ENCODE data around the gene EGFL7. TPM values are rescaled to one million over a fixed set of nuclear protein-coding genes. Genes with fewer than 3 reads are reported as not detected.
"Not testable (repeated sequence)": the region's sequence is repeated elsewhere in the genome, so short reads cannot be mapped to it uniquely, and the experiment has no call there.

The EGFL7 gene
- total RNA-seq, 1 experiment from 2014 or later = 87.3 TPM

GRCh38 chr9:136709454-136710109 is 46.9 kb downstream of the EGFL7 start:
- Histone ChIP-seq H3K36me3 (replicated peaks; ENCODE audit: control insufficient read depth, insufficient read depth, low read length) (no peaks in the 10 kb centered on the region), H3K27me3 (ENCODE audit: control insufficient read depth, insufficient read depth, low read length) (peaks cover 3% of the 10 kb centered on the region), H3K4me3 (ENCODE audit: insufficient read depth, low read depth, low read length) (no peak overlapping the region)
- no peak for DNase-seq

- Histone ChIP-seq H3K36me3 (replicated peaks; ENCODE audit: control insufficient read depth, insufficient read depth, low read length) (no peaks in the 10 kb centered on the region), H3K4me3 (ENCODE audit: insufficient read depth, low read depth, low read length) (no peak overlapping the region), H3K27me3 (ENCODE audit: control insufficient read depth, insufficient read depth, low read length) (peaks cover 3% of the 10 kb centered on the region)
- DNase-seq = no peak
These were observed 47.8 kb downstream of the EGFL7 start for GRCh38 chr9:136710543-136710942.

- H3K27me3 ChIP-seq (ENCODE audit: control insufficient read depth, insufficient read depth, low read length); DNase-seq; H3K4me3 ChIP-seq (ENCODE audit: insufficient read depth, low read depth, low read length); H3K36me3 ChIP-seq (replicated peaks; ENCODE audit: control insufficient read depth, insufficient read depth, low read length): not testable (repeated sequence)
These were observed 48.5 kb downstream of the EGFL7 start for GRCh38 chr9:136711219-136711648.

- Histone ChIP-seq H3K27me3 (ENCODE audit: control insufficient read depth, insufficient read depth, low read length) (peaks cover 3% of the 10 kb centered on the region), H3K4me3 (ENCODE audit: insufficient read depth, low read depth, low read length) (peak within 1 kb of the TSS; percentile 64), H3K36me3 (replicated peaks; ENCODE audit: control insufficient read depth, insufficient read depth, low read length) (no peaks in the 10 kb centered on the region)
- DNase-seq = peak; percentile 100
These were observed 49.3 kb downstream of the EGFL7 start, which contains the start of gene DIPK1B for GRCh38 chr9:136711751-136712689. Gene DIPK1B (plus strand): TSS chr9:136712572. CDS start chr9:136712666, 94 bp downstream.

- peaks cover 3% of the 10 kb centered on the region for H3K27me3 ChIP-seq (ENCODE audit: control insufficient read depth, insufficient read depth, low read length)
- peak; percentile 89 for DNase-seq
- H3K4me3 ChIP-seq (ENCODE audit: insufficient read depth, low read depth, low read length) = peak overlapping the region; percentile 64
- H3K36me3 ChIP-seq (replicated peaks; ENCODE audit: control insufficient read depth, insufficient read depth, low read length) = no peaks in the 10 kb centered on the region
These were observed 50.2 kb downstream of the EGFL7 start for GRCh38 chr9:136712690-136713544.

GRCh38 chr9:136713550-136713949 is 50.8 kb downstream of the EGFL7 start:
- DNase-seq = no peak
- H3K36me3 ChIP-seq (replicated peaks; ENCODE audit: control insufficient read depth, insufficient read depth, low read length) = no peaks in the 10 kb centered on the region
- H3K4me3 ChIP-seq (ENCODE audit: insufficient read depth, low read depth, low read length) = peak overlapping the region; percentile 64
- peaks cover 3% of the 10 kb centered on the region for H3K27me3 ChIP-seq (ENCODE audit: control insufficient read depth, insufficient read depth, low read length)

- no peak overlapping the region for H3K4me3 ChIP-seq (ENCODE audit: insufficient read depth, low read depth, low read length)
- DNase-seq = no peak
- H3K36me3 ChIP-seq (replicated peaks; ENCODE audit: control insufficient read depth, insufficient read depth, low read length) = no peaks in the 10 kb centered on the region
- H3K27me3 ChIP-seq (ENCODE audit: control insufficient read depth, insufficient read depth, low read length) = peaks cover 3% of the 10 kb centered on the region
These were observed 51.6 kb downstream of the EGFL7 start for GRCh38 chr9:136714096-136714892.

- Histone ChIP-seq H3K36me3 (replicated peaks; ENCODE audit: control insufficient read depth, insufficient read depth, low read length) (no peaks in the 10 kb centered on the region), H3K4me3 (ENCODE audit: insufficient read depth, low read depth, low read length) (no peak overlapping the region)
- no peak for DNase-seq
These were observed 52.2 kb downstream of the EGFL7 start for GRCh38 chr9:136714893-136715274.

GRCh38 chr9:136717399-136717798 is 54.7 kb downstream of the EGFL7 start:
- no peak for DNase-seq

More at GRCh38 chr9:136714893-136715274, 52.2 kb downstream of the EGFL7 start:
- peaks cover 3% of the 10 kb centered on the region for H3K27me3 ChIP-seq (ENCODE audit: control insufficient read depth, insufficient read depth, low read length)

GRCh38 chr9:136718345-136719194 is 55.9 kb downstream of the EGFL7 start:
- H3K27me3 ChIP-seq (ENCODE audit: control insufficient read depth, insufficient read depth, low read length) = no peaks in the 10 kb centered on the region
- DNase-seq = no peak
- peaks cover under 1% of the 10 kb centered on the region; the same call in 1 of the 2 replicates for H3K36me3 ChIP-seq (replicated peaks; ENCODE audit: control insufficient read depth, insufficient read depth, low read length)
- H3K4me3 ChIP-seq (ENCODE audit: insufficient read depth, low read depth, low read length) = no peak overlapping the region

More at GRCh38 chr9:136717399-136717798, 54.7 kb downstream of the EGFL7 start:
- Histone ChIP-seq H3K36me3 (replicated peaks; ENCODE audit: control insufficient read depth, insufficient read depth, low read length) (no peaks in the 10 kb centered on the region), H3K4me3 (ENCODE audit: insufficient read depth, low read depth, low read length) (no peak overlapping the region), H3K27me3 (ENCODE audit: control insufficient read depth, insufficient read depth, low read length) (no peaks in the 10 kb centered on the region)

GRCh38 chr9:136719195-136719880 is 56.6 kb downstream of the EGFL7 start:
- Histone ChIP-seq H3K36me3 (replicated peaks; ENCODE audit: control insufficient read depth, insufficient read depth, low read length) (peaks cover 5% of the 10 kb centered on the region), H3K27me3 (ENCODE audit: control insufficient read depth, insufficient read depth, low read length) (no peaks in the 10 kb centered on the region), H3K4me3 (ENCODE audit: insufficient read depth, low read depth, low read length) (no peak overlapping the region)
- DNase-seq = no peak

- Histone ChIP-seq H3K36me3 (replicated peaks; ENCODE audit: control insufficient read depth, insufficient read depth, low read length) (peaks cover 9% of the 10 kb centered on the region), H3K4me3 (ENCODE audit: insufficient read depth, low read depth, low read length) (no peak overlapping the region), H3K27me3 (ENCODE audit: control insufficient read depth, insufficient read depth, low read length) (no peaks in the 10 kb centered on the region)
- DNase-seq = peak; percentile 91
These were observed 57.7 kb downstream of the EGFL7 start for GRCh38 chr9:136720251-136720897.

Data from H7 (cell line).